HG03159 (cell line): ENCODE results near the gene ACP2.
A peak's percentile ranks its signal among the peaks of the same experiment; 100 is the strongest.

Experiments
- ATAC-seq: cut with Tn5 transposase; IDR thresholded peaks from one replicate; pipeline ENCODE4 v1.9.1; 2021; ENCODE audit warnings: mild to moderate bottlenecking, moderate library complexity; ENCODE audit not compliant: unreplicated experiment

ACP2 gene

DNA sequence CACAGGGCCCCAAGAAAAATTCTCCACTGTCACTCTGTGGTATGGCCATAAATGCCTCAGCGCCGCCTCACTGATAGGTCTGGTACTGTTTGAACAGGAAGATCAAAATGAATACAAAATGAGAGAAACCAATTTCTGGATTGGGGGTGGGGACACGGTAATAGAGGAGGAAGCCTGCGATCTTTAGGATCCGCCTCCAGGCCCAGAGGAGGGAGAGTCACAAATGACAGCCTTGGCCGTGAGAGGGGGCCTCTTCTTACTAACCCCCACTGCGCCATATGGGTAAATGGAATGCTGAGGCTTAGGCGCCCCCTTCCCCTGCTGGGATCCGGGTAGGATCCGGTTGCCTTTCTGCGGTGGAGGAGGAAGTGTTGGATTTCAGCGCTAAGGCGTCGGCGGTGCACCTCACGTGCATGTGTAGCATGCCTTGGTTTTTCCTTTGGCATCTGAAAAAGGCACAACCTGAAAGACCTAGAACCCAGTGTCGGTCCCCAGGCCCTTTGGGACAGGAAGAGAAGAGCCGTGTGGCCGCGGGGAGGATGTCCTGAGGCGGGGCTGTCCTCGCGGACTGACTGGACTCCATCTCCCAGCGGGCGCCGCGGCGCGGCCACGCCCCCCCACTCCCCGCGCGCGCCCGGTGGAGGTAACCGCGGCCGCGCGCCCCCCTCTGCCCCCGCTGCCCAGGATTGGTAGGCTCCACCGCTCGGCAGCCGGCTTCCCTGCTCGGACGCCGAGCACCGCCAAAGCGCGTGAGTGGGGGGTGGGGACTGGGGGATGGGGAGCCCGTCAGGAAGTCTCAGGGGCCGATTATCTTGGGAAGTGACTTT, 20.6 kb upstream of the ACP2 start:
- peak; percentile 45 for ATAC-seq

GRCh38 chr11:47268448-47269001, 19.9 kb upstream of the ACP2 start:
- no peak for ATAC-seq

DNA sequence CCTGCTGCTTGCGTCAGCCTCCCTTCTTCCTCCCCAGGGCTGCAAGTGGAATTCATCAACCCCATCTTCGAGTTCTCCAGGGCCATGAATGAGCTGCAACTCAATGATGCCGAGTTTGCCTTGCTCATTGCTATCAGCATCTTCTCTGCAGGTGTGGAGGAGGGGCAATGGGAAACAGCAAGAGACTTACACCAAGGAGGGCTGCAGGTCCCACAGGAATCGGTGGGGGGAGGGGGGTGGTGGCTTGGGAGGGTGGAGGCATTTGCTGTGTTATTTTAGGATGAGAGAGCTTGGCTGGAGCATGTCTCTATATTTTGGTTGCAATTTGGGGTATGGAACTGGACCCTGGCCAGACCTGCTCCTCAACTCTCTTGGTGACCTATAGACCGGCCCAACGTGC, 19.3 kb upstream of the ACP2 start:
- ATAC-seq = no peak

DNA sequence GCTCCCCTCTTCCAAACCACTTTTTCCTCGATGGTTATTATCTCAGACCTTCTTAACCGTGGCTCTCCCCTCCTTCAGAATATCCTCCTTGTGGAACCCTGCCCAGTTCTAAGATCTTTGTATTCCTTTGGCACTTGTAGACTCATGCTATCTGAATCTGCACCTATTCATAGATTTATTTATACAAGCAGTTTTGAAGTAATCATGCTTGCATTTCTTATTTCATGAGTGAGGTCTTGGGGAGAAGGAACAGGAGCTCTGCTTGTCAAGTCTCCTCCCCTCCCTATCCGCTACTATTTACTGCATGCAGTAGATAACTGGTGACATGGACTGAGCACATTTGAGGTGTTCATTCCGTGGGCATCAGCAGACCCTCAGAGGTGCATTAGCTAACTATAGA, 15.9 kb upstream of the ACP2 start:
- ATAC-seq = no peak

GRCh38 chr11:47264119-47264518, 15.5 kb upstream of the ACP2 start:
- ATAC-seq = no peak

DNA sequence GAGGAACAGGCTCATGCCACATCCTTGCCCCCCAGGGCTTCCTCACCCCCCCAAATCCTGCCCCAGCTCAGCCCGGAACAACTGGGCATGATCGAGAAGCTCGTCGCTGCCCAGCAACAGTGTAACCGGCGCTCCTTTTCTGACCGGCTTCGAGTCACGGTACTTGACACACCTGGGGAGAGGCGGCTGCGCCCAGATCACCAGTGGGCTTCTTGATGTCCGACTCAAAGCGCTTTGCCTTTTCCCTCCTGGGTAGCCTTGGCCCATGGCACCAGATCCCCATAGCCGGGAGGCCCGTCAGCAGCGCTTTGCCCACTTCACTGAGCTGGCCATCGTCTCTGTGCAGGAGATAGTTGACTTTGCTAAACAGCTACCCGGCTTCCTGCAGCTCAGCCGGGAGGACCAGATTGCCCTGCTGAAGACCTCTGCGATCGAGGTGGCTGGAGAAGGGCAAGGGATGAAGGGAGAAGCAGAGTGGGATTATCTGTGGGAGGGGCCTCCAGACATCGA, 12.7 kb upstream of the ACP2 start:
- no peak for ATAC-seq

GRCh38 chr11:47260366-47260765, 11.8 kb upstream of the ACP2 start:
- ATAC-seq = no peak

DNA sequence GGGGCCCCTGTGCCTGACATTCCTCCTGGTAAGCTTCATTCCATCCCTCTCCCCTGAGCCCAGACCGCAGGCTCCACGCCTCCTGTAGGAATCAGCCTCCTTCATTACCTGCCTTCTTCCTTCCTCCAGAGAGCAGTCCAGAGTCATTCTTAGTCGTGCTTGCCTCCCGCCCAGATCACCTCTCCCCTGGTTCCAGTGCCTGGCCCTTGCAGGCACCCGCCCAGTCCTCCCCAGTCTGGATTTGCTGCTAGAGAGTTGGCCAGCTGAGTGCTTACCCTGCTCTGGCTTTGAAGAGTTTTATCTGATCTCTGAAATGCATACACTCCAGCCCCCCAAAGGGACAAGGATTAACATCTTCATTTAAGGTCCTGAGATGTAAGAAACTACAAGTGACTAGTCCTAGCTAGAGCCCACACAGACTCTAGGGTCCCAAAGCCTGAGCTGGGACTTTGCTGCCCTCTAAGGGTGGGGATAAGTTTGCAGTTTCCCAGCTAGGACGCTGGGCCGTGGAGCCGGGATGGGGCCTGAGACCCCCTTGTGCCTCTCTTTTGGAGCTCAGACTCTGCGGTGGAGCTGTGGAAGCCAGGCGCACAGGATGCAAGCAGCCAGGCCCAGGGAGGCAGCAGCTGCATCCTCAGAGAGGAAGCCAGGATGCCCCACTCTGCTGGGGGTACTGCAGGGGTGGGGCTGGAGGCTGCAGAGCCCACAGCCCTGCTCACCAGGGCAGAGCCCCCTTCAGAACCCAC, 10.8 kb upstream of the ACP2 start:
- ATAC-seq = no peak

- ATAC-seq = no peak
Observed at GRCh38 chr11:47258317-47258902, 9.8 kb upstream of the ACP2 start.

DNA sequence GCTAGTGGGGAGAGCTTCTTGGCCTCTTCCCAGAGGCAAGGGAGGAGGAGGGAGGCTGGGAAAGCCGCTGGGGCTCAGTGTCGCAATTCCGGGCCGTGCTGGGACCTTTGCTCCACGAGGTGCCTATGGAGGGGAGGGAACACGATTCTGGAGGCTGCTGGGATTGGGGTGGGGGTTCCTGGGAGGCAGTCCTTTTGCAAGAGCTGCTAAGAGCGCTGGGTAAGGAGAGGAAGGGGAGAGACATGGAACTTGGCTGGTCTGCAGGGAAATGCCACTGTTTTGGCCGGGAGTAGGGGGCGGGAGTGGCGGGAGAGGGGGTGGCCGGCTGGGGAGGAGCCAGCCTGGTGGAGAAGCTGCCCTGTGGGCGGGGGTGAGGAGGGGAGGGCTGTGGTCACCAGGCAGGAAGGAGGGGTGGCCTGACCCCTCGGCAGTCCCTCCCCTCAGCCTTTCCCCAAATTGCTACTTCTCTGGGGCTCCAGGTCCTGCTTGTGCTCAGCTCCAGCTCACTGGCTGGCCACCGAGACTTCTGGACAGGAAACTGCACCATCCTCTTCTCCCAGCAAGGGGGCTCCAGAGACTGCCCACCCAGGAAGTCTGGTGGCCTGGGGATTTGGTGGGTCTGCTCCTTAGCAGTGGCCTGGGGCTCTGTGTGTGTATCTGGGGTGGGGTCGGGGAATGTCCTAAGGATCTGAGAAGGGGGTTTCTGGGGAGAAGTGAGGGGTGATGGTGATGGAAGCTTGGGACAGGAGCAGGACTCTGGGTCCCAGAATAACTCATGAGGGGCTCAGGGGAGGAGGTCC, 9.1 kb upstream of the ACP2 start, which contains the start of gene NR1H3:
Gene NR1H3 (plus strand): TSS at position 480 of the 800 bp plus-strand sequence. CDS start 1,221 bp downstream, outside the sequence.
- no peak for ATAC-seq

GRCh38 chr11:47257177-47257516, 8.5 kb upstream of the ACP2 start:
- no peak for ATAC-seq

DNA sequence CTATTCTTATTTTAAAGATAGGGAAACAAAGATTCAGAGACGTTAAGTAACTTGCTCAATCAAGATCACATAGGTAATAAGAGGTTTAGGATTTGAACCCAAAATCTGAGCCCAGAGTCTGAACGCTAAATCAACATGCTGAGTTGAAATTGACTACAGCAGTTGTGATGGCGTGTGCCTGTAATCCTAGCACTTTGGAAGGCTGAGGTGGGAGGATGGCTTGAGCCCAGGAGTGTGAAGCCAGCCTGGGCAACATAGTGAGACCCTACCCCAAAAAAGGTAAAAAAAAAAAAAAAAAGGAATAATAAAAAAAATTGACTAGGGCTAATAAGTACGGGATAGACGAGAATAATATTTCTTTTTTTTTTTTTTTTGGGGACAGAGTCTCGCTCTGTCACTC, 7.8 kb upstream of the ACP2 start:
- no peak for ATAC-seq

GRCh38 chr11:47254386-47254785, 5.8 kb upstream of the ACP2 start:
- ATAC-seq = no peak

- no peak for ATAC-seq
Observed at GRCh38 chr11:47253660-47254059, 5.0 kb upstream of the ACP2 start.

DNA sequence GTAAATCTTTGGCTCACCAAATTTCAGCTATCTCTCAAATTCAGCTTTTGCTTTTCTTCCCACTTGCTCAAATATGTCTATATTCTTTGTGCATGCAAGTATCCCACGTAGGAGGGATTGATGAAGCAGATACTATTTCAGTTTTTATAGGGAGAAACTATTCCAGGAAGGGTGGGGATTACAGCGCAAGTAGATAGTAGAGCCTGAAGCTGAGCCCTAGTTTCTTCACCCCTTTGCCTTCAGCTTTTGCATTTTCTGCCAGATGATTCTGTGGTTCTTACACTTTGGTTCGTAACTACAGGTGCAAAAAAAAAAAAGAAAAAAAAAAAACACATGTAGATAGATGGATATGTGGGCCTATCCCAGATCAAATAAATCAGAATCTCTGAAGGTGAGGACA, 3.1 kb upstream of the ACP2 start:
- ATAC-seq = no peak

GRCh38 chr11:47249378-47249715, 733 bp upstream of the ACP2 start:
- no peak for ATAC-seq

GRCh38 chr11:47248304-47248663, 330 bp downstream of the ACP2 start:
- peak; percentile 25 for ATAC-seq

DNA sequence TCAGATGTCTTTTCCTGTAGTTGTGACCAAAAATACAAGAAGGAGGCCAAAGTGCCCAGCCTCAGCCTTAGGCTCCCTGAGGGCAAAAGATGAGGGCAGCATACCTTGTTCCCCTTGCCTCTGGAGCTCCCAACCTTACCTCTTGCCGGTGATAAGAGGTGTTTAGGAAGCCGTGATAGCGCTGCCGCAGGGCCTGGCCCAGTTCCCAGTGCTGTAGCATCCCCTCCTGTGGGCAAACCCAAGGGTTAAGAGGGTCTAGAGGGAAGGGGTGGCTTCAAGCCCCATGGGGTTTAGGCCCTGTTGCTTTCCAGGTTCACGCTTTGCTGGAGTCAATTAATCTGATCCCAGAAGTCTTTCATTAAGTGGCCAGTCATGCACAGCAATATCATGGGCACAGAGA, 1.1 kb downstream of the ACP2 start:
- no peak for ATAC-seq

GRCh38 chr11:47245611-47246357, 2.8 kb downstream of the ACP2 start:
- ATAC-seq = no peak
